Inferior parietal cortex (tissue), 1 donor: ENCODE results near the gene NUMBL.
"Not testable (repeated sequence)": the region's sequence is repeated elsewhere in the genome, so short reads cannot be mapped to it uniquely, and the experiment has no call there.

Source experiments
- DNase-seq: peaks from one replicate; pipeline ENCODE4 v3.0.0-alpha.2; 2016; ENCODE audit errors: extremely low spot score

The NUMBL gene

DNA sequence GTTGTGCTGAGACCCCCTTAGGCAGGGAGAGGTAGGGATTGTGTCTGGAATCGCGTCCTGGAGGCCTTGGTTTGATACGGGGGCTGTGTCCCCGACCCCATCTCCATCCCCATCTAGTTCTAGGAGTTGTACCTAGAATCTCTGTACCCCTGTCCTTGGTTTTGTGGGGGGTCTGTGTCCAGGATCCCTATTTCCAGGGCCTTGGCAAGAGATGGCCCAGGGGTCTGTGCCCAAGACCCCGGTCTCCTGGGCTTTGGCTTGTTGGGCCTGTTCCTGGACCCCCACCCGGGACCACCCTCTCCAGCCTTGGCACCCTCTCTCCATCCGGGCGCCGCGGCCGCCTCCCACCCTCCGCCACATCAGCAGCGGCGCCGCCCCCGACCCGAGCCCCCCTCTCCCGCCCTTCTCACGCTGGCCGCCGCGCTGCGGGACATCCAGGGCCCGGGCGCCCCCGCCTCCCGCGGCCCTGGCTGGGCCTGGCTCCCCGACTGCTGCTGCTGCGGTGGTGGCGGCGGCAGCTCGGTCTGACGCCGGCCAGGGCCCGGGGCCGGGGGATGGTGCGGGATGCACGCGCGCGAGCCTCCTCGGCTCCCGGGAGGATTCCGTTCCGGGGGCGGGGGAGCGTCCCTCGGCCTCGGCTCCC, at the start of gene NUMBL:
Gene NUMBL, minus strand, starts transcription at position 602 of the 643 bp plus-strand sequence. Its CDS starts 168 bp downstream, at position 434.
- DNase-seq, result no peak

DNA sequence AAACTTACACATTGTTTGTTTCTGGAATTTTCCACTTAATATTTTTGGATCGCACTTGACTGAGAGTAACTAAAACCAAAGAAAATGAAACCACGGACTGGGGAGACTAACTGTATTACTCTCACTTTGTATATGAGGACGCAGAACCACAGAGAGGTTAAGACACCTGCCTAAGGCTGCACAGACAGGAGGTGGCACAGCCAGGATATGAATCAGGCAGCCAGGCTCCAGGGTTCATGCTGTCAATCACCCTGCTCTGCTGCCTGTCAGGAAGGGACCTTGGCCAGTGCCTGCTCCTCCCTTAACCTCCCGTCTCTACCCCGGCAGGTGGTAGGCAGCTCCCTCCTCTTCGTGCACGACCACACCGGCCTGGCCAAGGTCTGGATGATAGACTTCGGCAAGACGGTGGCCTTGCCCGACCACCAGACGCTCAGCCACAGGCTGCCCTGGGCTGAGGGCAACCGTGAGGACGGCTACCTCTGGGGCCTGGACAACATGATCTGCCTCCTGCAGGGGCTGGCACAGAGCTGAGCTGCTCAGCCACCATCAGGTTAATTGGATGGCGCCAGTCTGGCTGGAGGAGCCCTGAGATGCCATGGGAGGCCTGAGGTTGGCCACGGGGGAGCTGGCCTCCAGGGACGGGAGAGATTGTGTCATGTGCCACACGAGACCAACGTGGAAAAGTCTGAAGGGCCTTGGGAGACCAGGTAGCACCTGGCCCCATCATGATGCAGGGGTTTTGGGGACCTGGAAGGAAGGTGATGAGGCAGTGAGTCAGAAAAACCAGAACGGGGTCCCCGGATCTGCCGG, 48.8 kb upstream of the NUMBL start:
- no peak for DNase-seq

DNA sequence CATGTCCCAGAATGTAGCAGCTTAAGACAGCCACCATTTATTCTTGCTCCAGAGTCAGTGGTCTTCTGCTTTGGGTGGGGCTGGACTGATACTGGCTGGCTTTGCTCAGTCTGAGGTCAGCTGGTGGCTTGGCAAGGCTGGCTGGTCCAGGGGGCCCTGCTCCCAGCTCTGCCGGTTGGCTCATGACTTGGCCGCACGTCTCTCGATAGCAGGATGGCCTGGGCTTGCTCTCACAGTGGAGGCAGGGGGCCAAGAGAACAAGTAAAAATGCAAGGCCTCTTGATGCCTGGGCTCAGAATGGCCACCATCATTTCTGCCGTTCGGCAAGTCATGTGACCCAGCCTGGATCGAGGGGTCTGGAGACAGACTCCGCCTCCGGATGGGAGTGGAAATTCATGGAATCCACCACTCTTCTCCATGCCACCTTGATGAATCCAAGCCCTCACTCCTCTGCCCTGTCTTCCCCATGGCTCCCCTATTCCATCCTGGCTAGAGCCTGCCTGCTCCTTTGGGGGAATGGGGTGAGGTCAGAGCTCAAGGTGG, 46.7 kb upstream of the NUMBL start:
- DNase-seq, result no peak

- no peak for DNase-seq
These were observed 46.2 kb upstream of the NUMBL start for GRCh38 chr19:40736661-40737060.

GRCh38 chr19:40735013-40735771, 44.7 kb upstream of the NUMBL start:
- DNase-seq, result no peak

- DNase-seq, result no peak
These were observed 42.7 kb upstream of the NUMBL start for GRCh38 chr19:40733149-40733548.

DNA sequence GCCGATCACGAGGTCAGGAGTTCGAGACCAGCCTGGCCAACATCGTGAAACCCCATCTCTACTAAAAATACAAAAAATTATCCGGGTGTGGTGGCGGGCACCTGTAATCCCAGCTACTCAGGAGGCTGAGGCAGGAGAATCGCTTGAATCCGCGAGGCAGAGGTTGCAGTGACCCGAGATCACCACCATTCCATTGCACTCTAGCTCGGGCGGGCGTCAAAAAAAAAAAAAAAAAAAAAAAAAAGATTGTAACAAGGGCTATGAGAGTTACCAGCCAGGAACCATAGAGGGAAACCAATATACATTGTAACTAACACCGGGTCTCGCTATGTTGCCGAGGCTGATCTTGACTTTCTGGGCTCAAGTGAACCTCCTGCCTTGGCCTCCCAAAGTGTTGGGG, 41.9 kb upstream of the NUMBL start:
- not testable (repeated sequence) for DNase-seq

- DNase-seq, result not testable (repeated sequence)
These were observed 39.6 kb upstream of the NUMBL start for GRCh38 chr19:40730065-40730464.

GRCh38 chr19:40726279-40726678, 35.8 kb upstream of the NUMBL start:
- no peak for DNase-seq

- no peak for DNase-seq
These were observed 34.4 kb upstream of the NUMBL start for GRCh38 chr19:40724855-40725254.

DNA sequence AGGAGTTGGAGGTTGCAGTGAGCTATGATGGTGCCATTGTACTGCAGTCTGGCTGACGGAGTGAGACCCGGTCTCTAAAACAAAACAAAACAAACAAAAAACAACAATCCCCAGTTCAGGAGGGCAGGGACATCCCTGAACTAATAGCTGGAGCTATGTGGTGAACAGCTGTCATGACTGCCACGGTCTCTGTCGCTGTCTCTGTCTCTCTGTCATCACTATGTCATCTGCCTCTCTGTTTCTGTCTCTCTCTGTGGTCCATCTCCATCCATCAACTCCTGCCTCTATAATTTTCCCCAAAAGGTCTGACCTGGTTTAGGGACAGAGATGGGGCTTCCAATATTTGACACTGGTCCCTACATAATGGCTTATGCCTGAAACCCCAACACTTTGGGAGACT, 33.9 kb upstream of the NUMBL start:
- DNase-seq, result no peak

DNA sequence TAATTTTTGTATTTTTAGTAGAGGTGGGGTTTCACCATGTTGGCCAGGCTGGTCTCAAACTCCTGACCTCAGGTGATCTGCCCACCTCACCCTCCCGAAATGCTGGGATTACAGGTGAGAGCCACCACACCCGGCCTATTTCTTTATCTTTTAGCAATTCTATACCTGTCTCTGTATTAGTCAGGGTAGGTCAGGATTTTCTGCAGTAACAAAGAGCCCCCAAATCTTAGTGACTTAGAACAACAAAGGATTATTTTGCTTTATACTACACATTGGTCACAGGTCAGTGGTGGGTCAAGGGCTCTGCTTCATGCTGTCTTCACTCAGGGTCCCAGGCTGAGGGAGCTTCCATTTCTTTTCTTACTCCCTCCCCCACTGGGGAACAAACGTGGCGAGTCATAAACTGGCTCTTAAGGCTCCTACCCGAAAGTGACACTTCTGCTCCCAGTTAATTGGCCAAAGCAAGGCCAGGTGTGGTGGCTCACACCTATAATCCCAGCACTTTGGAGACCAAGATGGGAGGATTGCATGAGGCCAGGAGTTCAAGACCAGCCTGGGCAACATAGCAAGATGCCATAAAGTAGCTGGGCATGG, 33.3 kb upstream of the NUMBL start:
- no peak for DNase-seq

DNA sequence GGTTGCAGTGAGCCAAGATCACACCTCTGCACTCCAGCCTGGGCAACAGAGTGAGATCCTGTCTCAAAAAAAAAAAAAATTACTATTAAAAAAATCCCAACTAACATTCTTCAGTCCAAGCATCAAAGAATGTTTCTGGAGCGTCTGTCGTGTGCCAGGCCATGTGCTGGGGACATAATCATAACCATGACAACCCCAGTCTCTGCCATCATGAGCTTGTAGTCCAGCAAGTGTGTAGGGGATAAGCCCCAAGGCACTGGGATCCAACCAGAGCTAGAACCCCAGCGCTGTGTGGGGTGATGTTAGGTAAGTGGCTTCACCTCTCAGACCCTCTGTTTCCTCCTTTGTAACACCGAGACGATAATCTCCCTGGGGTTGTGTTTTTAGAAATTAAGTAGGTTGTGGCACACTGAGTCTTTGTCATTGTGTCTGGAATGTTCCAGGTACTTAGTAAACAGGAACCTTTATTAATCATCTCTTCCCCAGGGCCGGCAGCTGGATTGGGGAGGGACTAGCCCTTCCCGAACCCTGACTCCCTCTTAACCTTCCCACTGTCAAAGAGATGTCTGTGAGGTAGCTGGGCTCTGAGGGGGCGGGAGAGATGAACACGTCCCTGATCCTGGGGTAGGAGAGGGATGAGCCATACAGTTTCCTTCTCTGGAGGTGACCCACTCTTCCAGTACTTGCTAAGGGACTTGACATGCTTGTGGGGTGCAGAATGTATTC, 31.6 kb upstream of the NUMBL start:
- no peak for DNase-seq

DNA sequence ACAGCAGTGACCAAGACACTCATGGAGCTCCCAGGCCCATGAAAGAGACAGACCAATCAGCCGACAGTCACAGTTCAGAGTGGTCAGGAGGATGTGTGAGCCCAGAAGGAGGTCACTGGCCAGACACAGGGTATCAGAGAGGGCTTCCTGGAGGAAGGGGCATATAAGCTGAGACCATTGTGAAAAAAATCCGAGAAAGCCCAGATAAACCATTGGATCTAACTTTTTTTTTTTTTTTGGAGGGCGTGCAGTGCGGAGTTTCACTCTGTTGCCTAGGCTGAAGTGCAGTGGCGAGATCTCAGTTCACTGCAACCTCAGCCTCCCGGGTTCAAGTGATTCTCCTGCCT, 30.7 kb upstream of the NUMBL start:
- no peak for DNase-seq

DNA sequence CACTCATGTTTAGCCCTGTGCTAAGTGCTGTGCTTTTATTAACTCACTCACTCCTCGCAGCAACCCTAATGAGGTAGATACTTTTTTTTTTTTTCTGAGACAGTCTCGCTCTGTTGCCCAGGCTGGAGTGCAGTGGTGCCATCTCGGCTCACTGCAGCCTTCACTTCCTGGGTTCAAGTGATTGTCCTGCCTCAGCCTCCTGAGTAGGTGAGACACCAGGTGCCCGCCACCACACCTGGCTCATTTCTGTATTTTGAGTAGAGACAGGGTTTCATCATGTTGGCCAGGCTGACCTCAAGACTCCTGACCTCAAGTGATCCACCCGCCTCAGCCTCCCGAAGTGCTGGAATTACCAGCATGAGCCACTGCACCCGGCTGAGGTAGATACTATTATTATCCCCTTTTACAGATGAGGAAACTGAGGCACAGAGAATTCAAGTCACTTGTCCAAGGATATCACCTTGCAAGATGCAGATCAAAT, 29.0 kb upstream of the NUMBL start:
- no peak for DNase-seq

- no peak for DNase-seq
These were observed 28.4 kb upstream of the NUMBL start for GRCh38 chr19:40718774-40719391.

DNA sequence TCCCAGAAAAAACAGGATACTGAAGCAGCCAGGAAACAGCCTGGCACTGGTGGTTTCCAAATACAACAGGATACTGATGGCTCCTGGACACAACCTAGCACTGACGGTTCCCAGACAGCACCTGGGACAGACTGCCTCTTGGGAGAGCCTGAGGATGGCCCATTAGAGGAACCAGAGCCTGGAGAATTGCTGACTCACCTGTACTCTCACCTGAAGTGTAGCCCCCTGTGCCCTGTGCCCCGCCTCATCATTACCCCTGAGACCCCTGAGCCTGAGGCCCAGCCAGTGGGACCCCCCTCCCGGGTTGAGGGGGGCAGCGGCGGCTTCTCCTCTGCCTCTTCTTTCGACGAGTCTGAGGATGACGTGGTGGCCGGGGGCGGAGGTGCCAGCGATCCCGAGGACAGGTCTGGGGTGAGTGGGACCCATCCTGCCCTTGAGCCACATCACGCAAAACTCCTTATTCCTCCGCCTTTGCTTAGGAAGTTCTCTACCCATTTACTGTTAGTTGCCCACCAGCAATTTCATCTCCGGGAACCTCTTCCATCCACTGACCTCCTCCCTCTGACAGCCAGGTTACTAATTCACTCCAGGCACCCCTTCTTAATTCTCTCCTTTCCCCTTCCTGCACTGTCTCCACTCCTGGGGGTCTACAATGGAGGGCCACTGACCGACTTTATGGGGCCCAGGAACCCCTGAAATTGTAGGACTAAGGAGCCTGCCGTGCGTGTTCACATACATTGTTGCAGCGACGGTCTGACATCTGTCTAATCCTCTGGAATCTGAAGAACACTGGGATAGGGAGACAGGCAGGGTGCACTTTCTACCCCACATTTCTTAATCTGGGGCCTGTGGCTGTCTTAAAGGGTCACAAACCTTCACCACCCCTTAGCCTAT, 27.7 kb upstream of the NUMBL start:
- no peak for DNase-seq

DNA sequence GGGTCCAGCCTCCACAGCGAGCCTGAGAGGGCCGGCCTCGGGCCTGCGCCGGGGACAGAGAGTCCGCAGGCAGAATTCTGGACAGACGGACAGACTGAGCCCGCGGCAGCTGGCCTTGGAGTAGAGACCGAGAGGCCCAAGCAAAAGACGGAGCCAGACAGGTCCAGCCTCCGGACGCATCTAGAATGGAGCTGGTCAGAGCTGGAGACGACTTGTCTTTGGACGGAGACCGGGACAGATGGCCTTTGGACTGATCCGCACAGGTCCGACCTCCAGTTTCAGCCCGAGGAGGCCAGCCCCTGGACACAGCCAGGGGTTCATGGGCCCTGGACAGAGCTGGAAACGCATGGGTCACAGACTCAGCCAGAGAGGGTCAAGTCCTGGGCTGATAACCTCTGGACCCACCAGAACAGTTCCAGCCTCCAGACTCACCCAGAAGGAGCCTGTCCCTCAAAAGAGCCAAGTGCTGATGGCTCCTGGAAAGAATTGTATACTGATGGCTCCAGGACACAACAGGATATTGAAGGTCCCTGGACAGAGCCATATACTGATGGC, 27.0 kb upstream of the NUMBL start:
- DNase-seq, result no peak
